Hepatocyte (in vitro differentiated cells): Measurements from ENCODE around the gene BCAS1.

Experiments
- CTCF ChIP-seq: fragments of 200-600 bp; sonication (generic); IDR thresholded peaks from 2 replicates; pipeline ENCODE4 v1.5.1; 2016; ENCODE audit warnings: antibody characterized with exemption, mild to moderate bottlenecking; ENCODE audit not compliant: poor library complexity
- EZH2 ChIP-seq: fragments of 200-600 bp; sonication (generic); IDR thresholded peaks from 2 replicates; pipeline ENCODE4 v1.6.1; 2016; ENCODE audit warnings: antibody characterized with exemption, mild to moderate bottlenecking, borderline replicate concordance
- EZH2phosphoT487 ChIP-seq: fragments of 200-600 bp; sonication (generic); IDR thresholded peaks from one replicate; pipeline ENCODE4 v1.6.1; 2018; ENCODE audit warnings: antibody characterized with exemption, mild to moderate bottlenecking, low read depth, moderate library complexity; ENCODE audit not compliant: unreplicated experiment, severe bottlenecking

DNA sequence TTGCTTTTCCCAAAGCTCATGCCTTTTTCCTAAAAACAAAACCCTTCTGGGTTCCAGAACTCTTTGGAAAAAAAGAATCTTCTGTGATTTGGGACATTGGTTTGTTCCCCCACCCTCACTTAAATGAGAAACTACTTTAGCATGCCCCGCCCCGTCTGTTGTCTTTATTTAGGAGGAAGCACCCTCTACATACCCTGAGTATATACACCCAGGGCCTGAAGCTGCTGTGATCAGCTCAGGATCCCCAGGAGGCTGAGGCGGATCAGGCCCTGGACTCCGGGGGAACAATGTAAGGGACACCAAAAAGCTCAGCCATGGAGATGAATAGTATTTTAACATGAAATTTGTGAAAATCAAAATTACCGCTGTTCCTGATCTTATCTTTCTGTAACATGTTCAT, 1.4 kb downstream of the BCAS1 start:
- no peak for TF ChIP-seq CTCF
- TF ChIP-seq EZH2: no peak
- TF ChIP-seq EZH2phosphoT487: no peak
